HCT116 (cell line): ENCODE measurements around the gene USP8. TPM values are rescaled to one million over a fixed set of nuclear protein-coding genes. Genes with fewer than 3 reads are reported as not detected.

ENCODE experiments used
- ATAC-seq: fragments of 200-7000 bp; cut with Tn5 transposase; 2 replicates; pipeline ENCODE4 v1.9.1; 2020; ENCODE audit warnings: mild to moderate bottlenecking, moderate library complexity
- BruUV-seq: library from RNA; stranded (reverse); fragments of 400-500 nt; replicated peaks from 2 replicates; lab custom pipeline; 2021; lab: Mats Ljungman, UMichigan
- CTCF ChIA-PET: fragments of 300-600 bp; sonication (Branson Sonifier 250); formaldehyde crosslinking; loops from one replicate; lab custom pipeline; 2021; ENCODE audit warnings: antibody characterized with exemption; lab: Charles Lee
- POLR2A ChIA-PET: fragments of 300-600, 350-600 bp; sonication (Branson Sonifier 250); formaldehyde crosslinking; loops from one replicate; lab custom pipeline; 2021; ENCODE audit warnings: antibody characterized with exemption; lab: Charles Lee
- RAD21 ChIA-PET, 2 experiments: fragments of 300-600 bp; sonication (Branson Sonifier 250); formaldehyde crosslinking; loops; one replicate each; lab custom pipeline; 2023; ENCODE audit warnings: low total read pairs in 2 of 2; ENCODE audit not compliant: uncharacterized antibody in 2 of 2, unreplicated experiment in 2 of 2, low non-redundant PET in 1 of 2; lab: Charles Lee
- DNase-seq: peaks from one replicate; pipeline ENCODE4 v3.0.0-alpha.2; 2010; ENCODE audit warnings: low read depth, low spot score
- H2AFZ ChIP-seq: fragments of 200-600 bp; shearing (Covaris generic), sonication (generic); 2 replicates; pipeline ENCODE4 v1.6.1; 2017; ENCODE audit warnings: low read depth, mixed run types, mixed read lengths, antibody characterized with exemption, low read length; ENCODE audit not compliant: poor library complexity, severe bottlenecking
- H3K27ac ChIP-seq: 2 replicates; pipeline ENCODE4 v1.5.1; 2012; ENCODE audit warnings: low read depth, low read length
- H3K27me3 ChIP-seq: fragments of 200-600 bp; sonication (generic); 2 replicates; pipeline ENCODE4 v1.6.1; 2016; ENCODE audit warnings: mixed run types, low read length, mixed read lengths; ENCODE audit not compliant: insufficient read depth
- H3K36me3 ChIP-seq, 2 experiments: fragments of 200-500 bp in 1 of 2; fragments of 200-600 bp in 1 of 2; sonication (Bioruptor generic) in 1 of 2; sonication (generic) in 1 of 2; 2 replicates each; pipeline versions ENCODE4 v1.5.1 to v1.6.1; 2014 to 2016; ENCODE audit warnings: low read length in 2 of 2, inconsistent platforms in 1 of 2, mixed read lengths in 1 of 2, mixed run types in 1 of 2; ENCODE audit not compliant: insufficient read depth in 2 of 2, control insufficient read depth in 1 of 2
- H3K4me1 ChIP-seq, 2 experiments: fragments of 200-600 bp in 1 of 2; sonication (generic) in 1 of 2; 2 replicates each; pipeline versions ENCODE4 v1.5.1 to v1.6.1; 2012 to 2017; ENCODE audit warnings: low read length in 2 of 2, inconsistent platforms in 1 of 2, mild to moderate bottlenecking in 1 of 2, mixed read lengths in 1 of 2, mixed run types in 1 of 2, moderate library complexity in 1 of 2; ENCODE audit not compliant: insufficient read depth in 2 of 2, control insufficient read depth in 1 of 2
- H3K4me2 ChIP-seq: fragments of 200-600 bp; sonication (generic); 2 replicates; pipeline ENCODE4 v1.6.1; 2017; ENCODE audit warnings: mixed run types, low read length, mixed read lengths
- H3K4me3 ChIP-seq, 2 experiments: fragments of 200-600 bp in 1 of 2; sonication (generic) in 1 of 2; replicated peaks in 1 of 2; 2 replicates each; pipeline ENCODE4 v1.5.1; 2011 to 2016; ENCODE audit warnings: low read length in 2 of 2, control low read depth in 1 of 2, low read depth in 1 of 2, mild to moderate bottlenecking in 1 of 2, mixed read lengths in 1 of 2, mixed run types in 1 of 2
- H3K79me2 ChIP-seq: fragments of 200-600 bp; sonication (generic); 2 replicates; pipeline ENCODE4 v1.6.1; 2017; ENCODE audit warnings: mild to moderate bottlenecking, mixed run types, low read length, moderate library complexity, mixed read lengths; ENCODE audit not compliant: insufficient read depth
- H3K9ac ChIP-seq: fragments of 200-600 bp; sonication (generic); 2 replicates; pipeline ENCODE4 v1.6.1; 2016; ENCODE audit warnings: low read length, mixed read lengths
- H3K9me2 ChIP-seq: fragments of 200-600 bp; sonication (generic), shearing (Covaris generic); 2 replicates; pipeline ENCODE4 v1.6.1; 2017; ENCODE audit warnings: mixed run types, mild to moderate bottlenecking, moderate library complexity; ENCODE audit not compliant: insufficient read depth
- H3K9me3 ChIP-seq, 2 experiments: fragments of 200-500 bp in 1 of 2; fragments of 200-600 bp in 1 of 2; sonication (Bioruptor generic) in 1 of 2; sonication (generic) in 1 of 2; 2 replicates each; pipeline ENCODE4 v1.6.1; 2014 to 2017; ENCODE audit warnings: low read length in 2 of 2, mixed read lengths in 2 of 2, inconsistent platforms in 1 of 2, low read depth in 1 of 2, mild to moderate bottlenecking in 1 of 2, mixed run types in 1 of 2, moderate library complexity in 1 of 2; ENCODE audit not compliant: control insufficient read depth in 1 of 2, insufficient read depth in 1 of 2
- H4K20me1 ChIP-seq: fragments of 200-600 bp; sonication (generic), shearing (Covaris generic); 2 replicates; pipeline ENCODE4 v1.6.1; 2017; ENCODE audit warnings: mixed run types, mild to moderate bottlenecking, moderate library complexity; ENCODE audit not compliant: insufficient read depth
- ATF3 ChIP-seq: IDR thresholded peaks from 2 replicates; pipeline ENCODE4 v1.6.1; 2012
- CBX3 ChIP-seq: IDR thresholded peaks from 2 replicates; pipeline ENCODE4 v1.6.1; 2012; ENCODE audit warnings: low read depth
- CEBPB ChIP-seq: IDR thresholded peaks from 2 replicates; pipeline ENCODE4 v1.6.1; 2012; ENCODE audit warnings: low read depth
- CTCF ChIP-seq, 3 experiments: fragments of 200-600 bp in 1 of 3; sonication (generic) in 1 of 3; IDR thresholded peaks in 2 of 3; conservative IDR thresholded peaks in 1 of 3; 2 replicates each; pipeline ENCODE4 v1.5.1; 2012 to 2017; ENCODE audit warnings: low read depth in 2 of 3, low read length in 2 of 3, antibody characterized with exemption in 1 of 3, borderline replicate concordance in 1 of 3, control low read depth in 1 of 3, mild to moderate bottlenecking in 1 of 3, mixed read lengths in 1 of 3, mixed run types in 1 of 3, moderate library complexity in 1 of 3; ENCODE audit not compliant: insufficient read depth in 1 of 3
- EGR1 ChIP-seq: IDR thresholded peaks from 2 replicates; pipeline ENCODE4 v1.6.1; 2012; ENCODE audit warnings: low read depth
- ELF1 ChIP-seq: IDR thresholded peaks from 2 replicates; pipeline ENCODE4 v1.6.1; 2012; ENCODE audit warnings: low read depth, borderline replicate concordance
- MAX ChIP-seq: IDR thresholded peaks from 2 replicates; pipeline ENCODE4 v1.6.1; 2012
- POLR2A ChIP-seq: IDR thresholded peaks from 2 replicates; pipeline ENCODE4 v1.7.0; 2011; ENCODE audit warnings: borderline replicate concordance; ENCODE audit not compliant: insufficient read depth, insufficient read length; ENCODE audit errors: extremely low read depth
- POLR2AphosphoS5 ChIP-seq: IDR thresholded peaks from 2 replicates; pipeline ENCODE4 v1.6.1; 2011; ENCODE audit warnings: mild to moderate bottlenecking, low read depth, low read length, moderate library complexity
- RAD21 ChIP-seq: IDR thresholded peaks from 2 replicates; pipeline ENCODE4 v1.6.1; 2012; ENCODE audit warnings: low read depth, mild to moderate bottlenecking
- REST ChIP-seq: IDR thresholded peaks from 2 replicates; pipeline ENCODE4 v1.6.1; 2012; ENCODE audit warnings: low read depth
- SIN3A ChIP-seq: IDR thresholded peaks from 2 replicates; pipeline ENCODE4 v1.6.1; 2012; ENCODE audit warnings: low read depth
- SP1 ChIP-seq: IDR thresholded peaks from 2 replicates; pipeline ENCODE4 v1.6.1; 2012; ENCODE audit warnings: low read depth
- TCF7L2 ChIP-seq: IDR thresholded peaks from 2 replicates; pipeline ENCODE4 v1.7.0; 2011; ENCODE audit warnings: borderline replicate concordance, inconsistent platforms; ENCODE audit not compliant: insufficient read depth, insufficient read length; ENCODE audit errors: extremely low read depth
- YY1 ChIP-seq: IDR thresholded peaks from 2 replicates; pipeline ENCODE4 v1.6.1; 2011; ENCODE audit warnings: low read length, low read depth, moderate library complexity, mild to moderate bottlenecking; ENCODE audit not compliant: insufficient replicate concordance; ENCODE audit errors: extremely low read depth
- ZBTB33 ChIP-seq: IDR thresholded peaks from 2 replicates; pipeline ENCODE4 v1.6.1; 2011; ENCODE audit warnings: mild to moderate bottlenecking, low read length, moderate library complexity; ENCODE audit not compliant: insufficient replicate concordance; ENCODE audit errors: extremely low read depth
- ZFX ChIP-seq: fragments of 450-650 bp; IDR thresholded peaks from 2 replicates; pipeline ENCODE4 v1.6.1; 2017
- ZNF274 ChIP-seq: fragments of 200-500 bp; sonication (Bioruptor generic); IDR thresholded peaks from 2 replicates; pipeline ENCODE4 v1.6.1; 2014; ENCODE audit warnings: mild to moderate bottlenecking, low read depth, low read length, inconsistent platforms
- intact Hi-C: fragments of 100-400 bp; cut with micrococcal nuclease; formaldehyde crosslinking; loops from 2 replicates; pipeline ENCODE4 v1.10.0; 2022
- total RNA-seq: library from RNA; stranded (reverse); gene quantifications from one replicate; pipeline ENCODE4 v1.2.1, GENCODE V29; 2021; ENCODE audit not compliant: unreplicated experiment

USP8 gene
- total RNA-seq, 1 experiment from 2014 or later = 67.9 TPM

GRCh38 chr15:50562735-50563640 lies 138.8 kb downstream of the USP8 start:
- intact Hi-C loops = no loop called here
- ChIA-PET POLR2A (no interaction called here), RAD21 (interaction anchor here in 1 of 2 experiments (0.6 kb wide), 1 partner anchor 819 kb away, joined by 3 read pairs; no protein-coding TSS in a partner anchor), CTCF (no interaction called here)
- no peak overlapping the region for H2AFZ ChIP-seq
- ATAC-seq = no peak
- H3K36me3 ChIP-seq = peaks cover 2 to 4% of the 10 kb centered on the region in 2 experiments; a peak in 2 of 4 replicates
- H3K4me3 ChIP-seq = no peak overlapping the region
- BruUV-seq = no TSS peak
- H3K4me1 ChIP-seq = no peaks in the 10 kb centered on the region
- no peak overlapping the region for H3K4me2 ChIP-seq
- no peak for DNase-seq
- no peak overlapping the region for H3K27ac ChIP-seq
- H3K9ac ChIP-seq = no peak overlapping the region
- H3K9me3 ChIP-seq = no peaks in the 10 kb centered on the region
- H3K9me2 ChIP-seq = no peaks in the 10 kb centered on the region
- H3K27me3 ChIP-seq = no peaks in the 10 kb centered on the region
- no peaks in the 10 kb centered on the region for H4K20me1 ChIP-seq
- H3K79me2 ChIP-seq = no peaks in the 10 kb centered on the region
- TF ChIP-seq SIN3A = no peak
- no peak for TF ChIP-seq ATF3
- TF ChIP-seq RAD21 = no peak
- no peak for TF ChIP-seq ZBTB33
- no peak for TF ChIP-seq EGR1
- TF ChIP-seq YY1 = no peak
- no peak for TF ChIP-seq POLR2A
- no peak for TF ChIP-seq SP1
- no peak for TF ChIP-seq ZNF274
- no peak for TF ChIP-seq ZFX
- no peak for TF ChIP-seq POLR2AphosphoS5
- TF ChIP-seq CBX3 = no peak
- TF ChIP-seq CTCF (IDR thresholded peaks at IDR 0.05 in 2 of 3, conservative IDR thresholded peaks at IDR 0.05 in 1 of 3; ENCODE audit: borderline replicate concordance in 1 of 3, insufficient read depth in 1 of 3, low read depth in 2 of 3, low read length in 2 of 3) = no peak
- no peak for TF ChIP-seq TCF7L2
- no peak for TF ChIP-seq ELF1
- no peak for TF ChIP-seq REST
- TF ChIP-seq CEBPB = no peak
- TF ChIP-seq MAX = no peak
